GM12878 (cell line): ENCODE data around the gene C1orf53. TPM values are rescaled to one million over a fixed set of nuclear protein-coding genes. Genes with fewer than 3 reads are reported as not detected.

ENCODE experiments used
- ATAC-seq: fragments of 200-7000 bp; cut with Tn5 transposase; 3 replicates; pipeline ENCODE4 v1.9.1; 2020; ENCODE audit warnings: mild to moderate bottlenecking, moderate library complexity
- BruUV-seq: library from RNA; stranded (reverse); fragments of 400-500 nt; replicated peaks from 2 replicates; lab custom pipeline; 2021; lab: Mats Ljungman, UMichigan
- CTCF ChIA-PET: fragments of 300-600 bp; sonication (Branson Sonifier 250); formaldehyde crosslinking; extraction: SDS; loops from one replicate; lab custom pipeline; 2021; ENCODE audit warnings: inconsistent platforms; lab: Yijun Ruan, JAX
- POLR2A ChIA-PET: fragments of 350-600 bp; formaldehyde crosslinking; extraction: SDS; loops from one replicate; lab custom pipeline; 2021; ENCODE audit warnings: inconsistent platforms; lab: Charles Lee
- RAD21 ChIA-PET: fragments of 300-600 bp; sonication (Branson Sonifier 250); formaldehyde crosslinking; loops from one replicate; lab custom pipeline; 2023; ENCODE audit warnings: antibody characterized with exemption; ENCODE audit not compliant: unreplicated experiment; lab: Charles Lee
- SMC1A ChIA-PET: fragments of 300-600 bp; sonication (Branson Sonifier 250); formaldehyde crosslinking; loops from one replicate; lab custom pipeline; 2023; ENCODE audit not compliant: unreplicated experiment, uncharacterized antibody; lab: Charles Lee
- DNase-seq: peaks from one replicate; pipeline ENCODE4 v3.0.0-alpha.2; 2011; ENCODE audit warnings: low read depth, low spot score
- FAIRE-seq: peaks from 3 replicates; lab custom pipeline; 2011; peaks lifted over from hg19 to GRCh38; lab: Jason Lieb, UNC
- H2AFZ ChIP-seq: 2 replicates; pipeline ENCODE4 v1.6.0; 2011; ENCODE audit warnings: low read depth, low read length, control low read depth; ENCODE audit not compliant: control insufficient read depth
- H3K27ac ChIP-seq: 2 replicates; pipeline ENCODE4 v1.5.1; 2011; ENCODE audit warnings: control low read depth; ENCODE audit not compliant: control insufficient read depth, insufficient read depth
- H3K27me3 ChIP-seq, 2 experiments: replicated peaks in 1 of 2; 2 replicates each; pipeline versions ENCODE4 v1.6.0 to v1.6.1; 2011; ENCODE audit warnings: low read length in 1 of 2; ENCODE audit not compliant: control insufficient read depth in 2 of 2, insufficient read depth in 2 of 2
- H3K36me3 ChIP-seq, 2 experiments: 2 replicates each; pipeline ENCODE4 v1.5.1; 2011; ENCODE audit warnings: low read length in 1 of 2; ENCODE audit not compliant: control insufficient read depth in 2 of 2, insufficient read depth in 2 of 2
- H3K4me1 ChIP-seq: 2 replicates; pipeline ENCODE4 v1.6.1; 2011; ENCODE audit warnings: mild to moderate bottlenecking, low read length, moderate library complexity, mixed read lengths; ENCODE audit not compliant: control insufficient read depth, insufficient read depth
- H3K4me2 ChIP-seq: 2 replicates; pipeline ENCODE4 v1.6.0; 2011; ENCODE audit warnings: control low read depth; ENCODE audit not compliant: control insufficient read depth, insufficient read depth
- H3K4me3 ChIP-seq: fragments of 200-600 bp; sonication (generic); 2 replicates; pipeline ENCODE4 v1.5.1; 2016
- H3K79me2 ChIP-seq: 2 replicates; pipeline ENCODE4 v1.6.0; 2011; ENCODE audit warnings: low read length; ENCODE audit not compliant: control insufficient read depth, insufficient read depth
- H3K9ac ChIP-seq: 2 replicates; pipeline ENCODE4 v1.8.0; 2011; ENCODE audit warnings: low read length, control low read depth, mixed read lengths; ENCODE audit not compliant: control insufficient read depth, insufficient read depth
- H3K9me3 ChIP-seq: replicated peaks from 3 replicates; pipeline ENCODE4 v1.5.1; 2011; ENCODE audit warnings: mild to moderate bottlenecking, low read length; ENCODE audit not compliant: control insufficient read depth, insufficient read depth
- H4K20me1 ChIP-seq: 2 replicates; pipeline ENCODE4 v1.6.0; 2011; ENCODE audit not compliant: control insufficient read depth, insufficient read depth
- BMI1 ChIP-seq: fragments of 450-650 bp; IDR thresholded peaks from 2 replicates; pipeline ENCODE4 v1.6.1; 2016; ENCODE audit warnings: mild to moderate bottlenecking, moderate library complexity, borderline replicate concordance
- CEBPB ChIP-seq, 2 experiments: fragments of 150-350 bp in 1 of 2; IDR thresholded peaks; 2 replicates each; pipeline ENCODE4 v1.6.1; 2012 to 2014; ENCODE audit warnings: low read depth in 2 of 2, low read length in 2 of 2, borderline replicate concordance in 1 of 2, inconsistent platforms in 1 of 2
- EED ChIP-seq: sonication (generic); IDR thresholded peaks from 2 replicates; pipeline ENCODE4 v1.6.1; 2016; ENCODE audit warnings: antibody characterized with exemption, low read depth
- FOXK2 ChIP-seq: fragments of 450-650 bp; IDR thresholded peaks from 2 replicates; pipeline ENCODE4 v1.6.1; 2017; ENCODE audit warnings: mild to moderate bottlenecking, moderate library complexity
- GATAD2B ChIP-seq: fragments of 450-650 bp; conservative IDR thresholded peaks from 2 replicates; pipeline ENCODE4 v1.6.1; 2017; ENCODE audit warnings: low read depth, mild to moderate bottlenecking, moderate library complexity
- IRF5 ChIP-seq: fragments of 450-650 bp; IDR thresholded peaks from 2 replicates; pipeline ENCODE4 v1.6.1; 2017; ENCODE audit warnings: borderline replicate concordance
- KDM1A ChIP-seq: fragments of 200-600 bp; sonication (generic); IDR thresholded peaks from 2 replicates; pipeline ENCODE4 v1.6.1; 2016; ENCODE audit warnings: borderline replicate concordance
- MEF2B ChIP-seq: fragments of 450-650 bp; IDR thresholded peaks from 2 replicates; pipeline ENCODE4 v1.6.1; 2018; ENCODE audit warnings: mild to moderate bottlenecking, moderate library complexity; ENCODE audit not compliant: partially characterized antibody, poor library complexity, severe bottlenecking
- POLR2AphosphoS5 ChIP-seq: IDR thresholded peaks from 2 replicates; pipeline ENCODE4 v1.6.1; 2011; ENCODE audit warnings: mild to moderate bottlenecking, low read length, inconsistent platforms
- RB1 ChIP-seq: fragments of 450-650 bp; formaldehyde crosslinking; IDR thresholded peaks from 2 replicates; pipeline ENCODE4 v1.6.1; 2017; ENCODE audit warnings: mild to moderate bottlenecking, borderline replicate concordance
- YY1 ChIP-seq: IDR thresholded peaks from 2 replicates; pipeline ENCODE4 v1.6.1; 2011; ENCODE audit warnings: low read depth, mild to moderate bottlenecking, low read length
- WGBS: methylation state at CpG from one replicate; pipeline ENCODE4 v1.1.6; 2016; ENCODE audit warnings: low lambda C conversion rate; ENCODE audit not compliant: insufficient replicate concordance, insufficient coverage; ENCODE audit errors: missing lambda C conversion rate; 5-methylcytosine and 5-hydroxymethylcytosine counted together
- in situ Hi-C: fragments of 300-500 bp; cut with MboI; formaldehyde crosslinking; loops from 9 replicates; pipeline ENCODE4 v1.14.3; 2018; ENCODE audit warnings: mixed read lengths
- intact Hi-C: fragments of 100-400 bp; cut with micrococcal nuclease; formaldehyde crosslinking; loops from one replicate; pipeline ENCODE4 v1.14.2; 2022; ENCODE audit not compliant: unreplicated experiment
- polyA plus RNA-seq, 11 experiments: library from polyadenylated mRNA; depleted of rRNA in 4 of 11; unstranded in 6 of 11; stranded (reverse) in 5 of 11; fragments of >200 nt; fragmentation: Nextera tagmentation in 4 of 11; fragmentation: Illumina TruSeq in 1 of 11; extraction: Ambion mirVana in 4 of 11; extraction: Trizol in 1 of 11; gene quantifications; 1 replicate in 1 of 11; 2 replicates in 10 of 11; pipeline versions ENCODE4 v1.2.1 to v1.2.3, GENCODE V29; 2011 to 2016; ENCODE audit warnings: inconsistent platforms in 2 of 11, missing spikeins in 2 of 11, low read depth in 1 of 11
- total RNA-seq, 4 experiments: library from RNA; depleted of rRNA in 3 of 4; stranded (reverse); fragments of >200 nt in 3 of 4; fragmentation: Illumina TruSeq in 1 of 4; extraction: Trizol in 1 of 4; gene quantifications; 2 replicates each; pipeline versions ENCODE4 v1.2.1 to v1.2.3, GENCODE V29; 2013 to 2021

Gene C1orf53
- total and polyA plus RNA-seq, 10 of the 15 experiments (the other 5 are each of a cell fraction or from before 2014, with no cell fraction given) = 0.31 to 5.4 (median 0.59) TPM

- CTCF ChIA-PET = interaction anchor here (1.5 kb wide), 1 partner anchor 392 kb away, joined by 3 read pairs; no protein-coding TSS in a partner anchor
- Histone ChIP-seq H2AFZ (no peak overlapping the region), H3K9me3 (no peaks in the 10 kb centered on the region; the same call in 2 of the 3 replicates), H4K20me1 (no peaks in the 10 kb centered on the region; the same call in 1 of the 2 replicates), H3K4me3 (no peak overlapping the region), H3K27ac (no peak overlapping the region), H3K27me3 (peaks cover 23 to 33% of the 10 kb centered on the region in 2 experiments), H3K79me2 (no peaks in the 10 kb centered on the region), H3K4me2 (no peak overlapping the region), H3K36me3 (no peaks in the 10 kb centered on the region), H3K4me1 (no peaks in the 10 kb centered on the region), H3K9ac (no peak overlapping the region)
- WGBS = 29% methylated on average over 16 of the region's 16 CpGs
- DNase-seq = no peak
- intact Hi-C loops = no loop called here
- TF ChIP-seq CEBPB (IDR thresholded peaks at IDR 0.05; ENCODE audit: borderline replicate concordance in 1 of 2, low read depth in 2 of 2, low read length in 2 of 2) = no peak
- TF ChIP-seq IRF5 = no peak
- no peak for TF ChIP-seq EED
- no peak for TF ChIP-seq KDM1A
- no peak for TF ChIP-seq FOXK2
- TF ChIP-seq RB1 = no peak
- no peak for TF ChIP-seq YY1
- no peak for TF ChIP-seq GATAD2B
- TF ChIP-seq MEF2B = no peak
- no peak for TF ChIP-seq POLR2AphosphoS5
- no peak for TF ChIP-seq BMI1
- in situ Hi-C loops = loop anchor here (25.0 kb wide), 1 partner anchor 768 kb away; no protein-coding TSS in a partner anchor
- no TSS peak for BruUV-seq
- no peak for FAIRE-seq
- POLR2A ChIA-PET = no interaction called here
- SMC1A ChIA-PET = no interaction called here
- ATAC-seq = no peak
- RAD21 ChIA-PET = no interaction called here
Observed at GRCh38 chr1:197918807-197919345, 16.4 kb downstream of the C1orf53 start.
